Hepatocyte (in vitro differentiated cells): ENCODE results near the gene MCF2L2.

Experiments used
- CTCF ChIP-seq: fragments of 200-600 bp; sonication (generic); IDR thresholded peaks from 2 replicates; pipeline ENCODE4 v1.5.1; 2016; ENCODE audit warnings: antibody characterized with exemption, mild to moderate bottlenecking; ENCODE audit not compliant: poor library complexity
- EZH2 ChIP-seq: fragments of 200-600 bp; sonication (generic); IDR thresholded peaks from 2 replicates; pipeline ENCODE4 v1.6.1; 2016; ENCODE audit warnings: antibody characterized with exemption, mild to moderate bottlenecking, borderline replicate concordance
- EZH2phosphoT487 ChIP-seq: fragments of 200-600 bp; sonication (generic); IDR thresholded peaks from one replicate; pipeline ENCODE4 v1.6.1; 2018; ENCODE audit warnings: antibody characterized with exemption, mild to moderate bottlenecking, low read depth, moderate library complexity; ENCODE audit not compliant: unreplicated experiment, severe bottlenecking

DNA sequence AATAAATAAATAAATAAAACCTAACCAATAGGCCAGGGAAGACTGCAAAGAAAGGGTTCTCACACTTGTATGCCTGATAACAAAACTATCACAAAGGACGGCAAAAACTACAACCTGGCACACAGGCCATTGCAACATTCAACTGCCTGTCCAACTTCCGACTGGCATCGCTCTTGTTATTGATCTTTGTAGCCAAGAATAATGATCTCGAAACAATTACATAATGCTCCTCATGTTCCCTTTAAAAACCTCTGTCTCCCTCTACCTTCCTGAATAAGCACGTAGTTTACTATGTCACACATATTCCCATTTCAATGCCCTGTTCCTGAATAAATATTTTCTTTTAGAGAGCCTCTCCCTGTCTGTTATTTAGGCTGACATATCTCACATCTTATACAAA lies 101.1 kb downstream of the MCF2L2 start:
- TF ChIP-seq CTCF: no peak
- TF ChIP-seq EZH2phosphoT487: no peak
- TF ChIP-seq EZH2: no peak
